Astrocyte (in vitro differentiated cells and primary cell): ENCODE results near the gene NRF1. TPM values are rescaled to one million over a fixed set of nuclear protein-coding genes. Genes with fewer than 3 reads are reported as not detected.

Experiments
- DNase-seq: peaks from one replicate; pipeline ENCODE4 v3.0.0-alpha.2; 2010; ENCODE audit warnings: low read depth
- FAIRE-seq: peaks from 2 replicates; lab custom pipeline; 2011; peaks lifted over from hg19 to GRCh38; lab: Jason Lieb, UNC
- H2AFZ ChIP-seq: 2 replicates; pipeline ENCODE4 v1.6.0; 2012; ENCODE audit warnings: low read depth, low read length, inconsistent platforms
- H3K27ac ChIP-seq: 2 replicates; pipeline ENCODE4 v1.5.1; 2011; ENCODE audit warnings: low read depth, low read length, inconsistent platforms
- H3K27me3 ChIP-seq: 2 replicates; pipeline ENCODE4 v1.6.0; 2011; ENCODE audit warnings: low read length, inconsistent platforms; ENCODE audit not compliant: insufficient read depth
- H3K36me3 ChIP-seq: 2 replicates; pipeline ENCODE4 v1.5.1; 2011; ENCODE audit warnings: low read length, inconsistent platforms; ENCODE audit not compliant: insufficient read depth
- H3K4me1 ChIP-seq: 2 replicates; pipeline ENCODE4 v1.5.1; 2011; ENCODE audit warnings: low read length, inconsistent platforms; ENCODE audit not compliant: insufficient read depth
- H3K4me2 ChIP-seq: 2 replicates; pipeline ENCODE4 v1.6.0; 2012; ENCODE audit warnings: low read length, inconsistent platforms
- H3K4me3 ChIP-seq: 2 replicates; pipeline ENCODE4 v1.5.1; 2011; ENCODE audit warnings: low read depth, mild to moderate bottlenecking, low read length, inconsistent platforms; ENCODE audit not compliant: insufficient read depth
- H3K79me2 ChIP-seq: 2 replicates; pipeline ENCODE4 v1.6.0; 2012; ENCODE audit warnings: mild to moderate bottlenecking, low read length, inconsistent platforms; ENCODE audit not compliant: insufficient read depth
- H3K9ac ChIP-seq: 2 replicates; pipeline ENCODE4 v1.6.0; 2012; ENCODE audit warnings: mild to moderate bottlenecking, low read length, inconsistent platforms
- H3K9me3 ChIP-seq: 2 replicates; pipeline ENCODE4 v1.5.1; 2012; ENCODE audit warnings: low read depth, mild to moderate bottlenecking, low read length, inconsistent platforms; ENCODE audit not compliant: insufficient read depth
- H4K20me1 ChIP-seq: 2 replicates; pipeline ENCODE4 v1.6.0; 2012; ENCODE audit warnings: low read length, inconsistent platforms; ENCODE audit not compliant: insufficient read depth
- H3K27ac Mint-ChIP-seq: one replicate; pipeline ENCODE4 v1.8.0; 2021; ENCODE audit warnings: mild to moderate bottlenecking, mixed read lengths; ENCODE audit not compliant: unreplicated experiment
- H3K27me3 Mint-ChIP-seq: one replicate; pipeline ENCODE4 v1.8.0; 2021; ENCODE audit warnings: low read depth, mixed read lengths; ENCODE audit not compliant: unreplicated experiment
- H3K36me3 Mint-ChIP-seq: one replicate; pipeline ENCODE4 v1.8.0; 2021; ENCODE audit warnings: low read depth, mixed read lengths; ENCODE audit not compliant: unreplicated experiment
- H3K4me1 Mint-ChIP-seq: one replicate; pipeline ENCODE4 v1.8.0; 2021; ENCODE audit warnings: low read depth, mixed read lengths; ENCODE audit not compliant: unreplicated experiment
- H3K4me3 Mint-ChIP-seq: one replicate; pipeline ENCODE4 v1.8.0; 2021; ENCODE audit warnings: mild to moderate bottlenecking, moderate library complexity, mixed read lengths; ENCODE audit not compliant: unreplicated experiment
- H3K9me3 Mint-ChIP-seq: one replicate; pipeline ENCODE4 v1.8.0; 2021; ENCODE audit warnings: mild to moderate bottlenecking, mixed read lengths; ENCODE audit not compliant: unreplicated experiment
- CTCF ChIP-seq: IDR thresholded peaks from 2 replicates; pipeline ENCODE4 v1.5.1; 2011; ENCODE audit warnings: low read depth, mild to moderate bottlenecking, inconsistent platforms, low read length, moderate library complexity; ENCODE audit not compliant: insufficient read depth
- EZH2 ChIP-seq: IDR thresholded peaks from 2 replicates; pipeline ENCODE4 v1.6.1; 2012; ENCODE audit warnings: mild to moderate bottlenecking, low read length, inconsistent platforms; ENCODE audit not compliant: insufficient read depth
- total RNA-seq: library from RNA; stranded (reverse); gene quantifications from 2 replicates; pipeline ENCODE4 v1.2.1, GENCODE V29; 2021

Gene NRF1
- total RNA-seq, 1 donor from 2014 or later: 12.7 TPM

GRCh38 chr7:129771928-129772479 lies 160.5 kb downstream of the NRF1 start:
- Histone ChIP-seq H3K36me3 (no peaks in the 10 kb centered on the region), H3K9ac (no peak overlapping the region), H4K20me1 (no peaks in the 10 kb centered on the region), H3K9me3 (no peaks in the 10 kb centered on the region), H3K79me2 (no peaks in the 10 kb centered on the region), H3K4me1 (no peaks in the 10 kb centered on the region), H3K4me2 (no peak overlapping the region), H2AFZ (no peak overlapping the region), H3K27ac (no peak overlapping the region), H3K27me3 (peaks cover 14% of the 10 kb centered on the region), H3K4me3 (no peak overlapping the region)
- H3K36me3 Mint-ChIP-seq: no peaks in the 10 kb centered on the region
- no peaks in the 10 kb centered on the region for H3K4me1 Mint-ChIP-seq
- no peak for DNase-seq
- FAIRE-seq: no peak
- H3K9me3 Mint-ChIP-seq: no peaks in the 10 kb centered on the region
- no peak overlapping the region for H3K4me3 Mint-ChIP-seq
- H3K27ac Mint-ChIP-seq: no peak overlapping the region
- no peak for TF ChIP-seq EZH2
- TF ChIP-seq CTCF: no peak
- peaks cover 15% of the 10 kb centered on the region for H3K27me3 Mint-ChIP-seq

- Histone ChIP-seq H3K4me3 (no peak overlapping the region), H3K27me3 (peaks cover 22% of the 10 kb centered on the region), H3K9me3 (no peaks in the 10 kb centered on the region), H3K4me1 (no peaks in the 10 kb centered on the region), H4K20me1 (peaks cover 4% of the 10 kb centered on the region), H3K9ac (no peak overlapping the region), H3K4me2 (no peak overlapping the region), H3K79me2 (no peaks in the 10 kb centered on the region), H3K27ac (no peak overlapping the region), H3K36me3 (no peaks in the 10 kb centered on the region), H2AFZ (no peak overlapping the region)
- Mint-ChIP-seq H3K4me1 (no peaks in the 10 kb centered on the region), H3K36me3 (no peaks in the 10 kb centered on the region), H3K9me3 (no peaks in the 10 kb centered on the region), H3K4me3 (no peak overlapping the region), H3K27me3 (peaks cover 21% of the 10 kb centered on the region), H3K27ac (no peak overlapping the region)
- DNase-seq: no peak
- no peak for TF ChIP-seq CTCF
- no peak for TF ChIP-seq EZH2
- FAIRE-seq: no peak
Observed at GRCh38 chr7:129772646-129773280, 161.2 kb downstream of the NRF1 start.

- H3K27ac ChIP-seq: no peak overlapping the region
- H3K9ac ChIP-seq: no peak overlapping the region
- no peaks in the 10 kb centered on the region for H3K9me3 ChIP-seq
- no peaks in the 10 kb centered on the region for H3K4me1 Mint-ChIP-seq
- H3K27ac Mint-ChIP-seq: no peak overlapping the region
- no peak overlapping the region for H3K4me3 ChIP-seq
- H3K36me3 ChIP-seq: no peaks in the 10 kb centered on the region
- H3K4me3 Mint-ChIP-seq: no peak overlapping the region
- peaks cover 9% of the 10 kb centered on the region for H4K20me1 ChIP-seq
- H3K4me1 ChIP-seq: no peaks in the 10 kb centered on the region
- no peak overlapping the region for H2AFZ ChIP-seq
- H3K36me3 Mint-ChIP-seq: no peaks in the 10 kb centered on the region
- TF ChIP-seq EZH2: no peak
- no peak for TF ChIP-seq CTCF
- no peak for FAIRE-seq
- H3K27me3 ChIP-seq: peaks cover 27% of the 10 kb centered on the region
- peaks cover 27% of the 10 kb centered on the region for H3K27me3 Mint-ChIP-seq
- DNase-seq: no peak
- H3K79me2 ChIP-seq: no peaks in the 10 kb centered on the region
- H3K9me3 Mint-ChIP-seq: no peaks in the 10 kb centered on the region
- H3K4me2 ChIP-seq: no peak overlapping the region
Observed at GRCh38 chr7:129773328-129773731, 161.8 kb downstream of the NRF1 start.
